GM12872 (cell line): ENCODE results near the gene ELFN1.
A peak's percentile ranks its signal among the peaks of the same experiment; 100 is the strongest.

Experiments used
- TF ChIP-seq, protein P1 (sequence below): IDR thresholded peaks from 3 replicates; pipeline ENCODE4 v1.5.1; 2011; ENCODE audit warnings: low read depth, mild to moderate bottlenecking, low read length, moderate library complexity; ENCODE audit not compliant: insufficient read depth

Gene ELFN1

DNA sequence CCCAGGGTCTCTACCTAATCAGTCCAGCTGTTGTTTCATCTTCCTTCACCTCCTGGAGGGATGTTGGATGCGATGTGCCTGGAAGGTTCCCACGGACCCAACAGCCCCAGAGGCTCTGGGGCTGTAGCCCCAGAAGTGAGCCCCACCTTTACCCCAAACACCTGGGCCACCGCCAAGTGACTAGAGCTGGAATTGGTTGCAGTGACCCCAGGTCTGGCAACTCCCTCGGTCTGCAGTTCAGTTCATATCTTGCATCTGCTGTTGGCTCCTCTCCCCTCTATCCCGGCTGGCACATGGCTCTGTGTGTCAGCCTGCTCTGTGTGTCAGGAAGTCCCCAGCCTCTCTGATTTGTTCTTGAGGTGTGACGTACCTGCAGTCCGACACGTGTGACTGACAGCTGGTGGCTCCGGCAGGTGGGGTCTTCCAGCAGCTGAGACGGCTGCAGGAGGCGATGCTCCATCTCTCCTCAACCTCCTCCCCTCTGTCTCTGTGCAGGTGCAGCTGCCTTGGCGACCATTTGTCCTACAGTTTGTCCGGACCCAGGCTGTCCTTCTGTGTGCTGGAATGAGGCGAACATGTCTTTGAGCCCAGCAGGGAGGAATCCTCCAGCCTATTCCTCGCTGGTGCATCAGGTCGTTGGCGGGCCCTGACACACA is 38.6 kb downstream of the ELFN1 start:
- TF ChIP-seq, protein P1, sequence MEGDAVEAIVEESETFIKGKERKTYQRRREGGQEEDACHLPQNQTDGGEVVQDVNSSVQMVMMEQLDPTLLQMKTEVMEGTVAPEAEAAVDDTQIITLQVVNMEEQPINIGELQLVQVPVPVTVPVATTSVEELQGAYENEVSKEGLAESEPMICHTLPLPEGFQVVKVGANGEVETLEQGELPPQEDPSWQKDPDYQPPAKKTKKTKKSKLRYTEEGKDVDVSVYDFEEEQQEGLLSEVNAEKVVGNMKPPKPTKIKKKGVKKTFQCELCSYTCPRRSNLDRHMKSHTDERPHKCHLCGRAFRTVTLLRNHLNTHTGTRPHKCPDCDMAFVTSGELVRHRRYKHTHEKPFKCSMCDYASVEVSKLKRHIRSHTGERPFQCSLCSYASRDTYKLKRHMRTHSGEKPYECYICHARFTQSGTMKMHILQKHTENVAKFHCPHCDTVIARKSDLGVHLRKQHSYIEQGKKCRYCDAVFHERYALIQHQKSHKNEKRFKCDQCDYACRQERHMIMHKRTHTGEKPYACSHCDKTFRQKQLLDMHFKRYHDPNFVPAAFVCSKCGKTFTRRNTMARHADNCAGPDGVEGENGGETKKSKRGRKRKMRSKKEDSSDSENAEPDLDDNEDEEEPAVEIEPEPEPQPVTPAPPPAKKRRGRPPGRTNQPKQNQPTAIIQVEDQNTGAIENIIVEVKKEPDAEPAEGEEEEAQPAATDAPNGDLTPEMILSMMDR: no peak

DNA sequence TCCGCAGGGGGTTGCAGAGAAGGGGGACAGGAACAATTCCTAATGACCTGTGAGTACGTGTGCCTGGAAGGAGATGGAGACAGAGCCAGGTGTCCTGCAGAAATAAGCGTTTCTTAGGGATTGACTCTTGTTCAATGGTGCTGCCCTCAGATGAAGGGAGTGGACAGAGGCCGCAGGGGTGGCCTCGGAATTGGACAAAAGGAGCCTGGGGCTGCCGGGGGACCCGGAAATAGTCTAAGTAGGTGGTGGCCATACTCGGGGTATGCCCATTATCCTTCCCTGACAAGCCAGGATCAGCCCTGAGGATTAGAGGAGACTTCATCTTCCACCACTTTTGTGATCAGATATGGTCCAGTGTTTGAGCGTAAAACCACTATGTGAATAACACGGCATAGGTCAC is 39.2 kb downstream of the ELFN1 start:
- TF ChIP-seq, protein P1: no peak

DNA sequence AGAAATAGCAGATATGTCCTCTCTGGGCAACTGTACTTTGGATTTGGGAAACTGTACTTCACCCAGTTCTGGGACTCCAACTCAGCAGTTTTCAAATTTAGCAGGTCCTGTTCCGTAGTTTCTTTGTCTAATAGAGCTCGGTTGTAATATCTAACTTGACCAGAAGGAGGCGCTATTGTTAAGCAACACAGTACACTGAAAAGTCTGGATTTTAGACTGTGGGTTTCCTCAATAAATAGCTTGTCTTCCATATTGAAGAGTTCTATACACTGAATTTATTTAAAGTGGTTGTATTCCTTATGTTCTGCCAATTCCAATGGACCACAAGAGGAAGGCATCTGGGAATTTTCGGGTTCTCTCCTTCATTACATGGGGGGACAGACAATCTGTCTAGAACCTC is 39.8 kb downstream of the ELFN1 start:
- TF ChIP-seq, protein P1: peak; percentile 37; the same call in 1 of the 3 replicates

DNA sequence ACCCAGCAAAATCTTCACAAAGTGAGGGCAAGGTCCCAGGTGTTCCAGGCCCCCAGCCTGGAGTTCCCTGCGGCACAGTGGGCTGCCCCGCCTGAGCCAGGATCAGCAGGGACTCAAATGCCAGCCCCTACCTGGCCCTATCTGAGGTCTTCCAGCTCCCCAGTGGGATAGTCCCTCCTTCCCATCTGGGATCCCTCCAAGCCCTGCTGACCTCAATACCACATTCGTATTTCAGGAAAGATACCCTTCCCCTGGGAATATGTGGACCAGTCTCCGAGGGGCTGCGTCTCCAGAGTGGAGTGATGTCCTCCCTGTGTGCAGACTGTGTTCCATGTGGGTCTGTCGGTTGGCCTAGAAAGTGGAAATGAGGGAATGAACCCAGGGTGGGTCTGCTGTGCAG is 40.9 kb downstream of the ELFN1 start:
- TF ChIP-seq, protein P1: no peak

DNA sequence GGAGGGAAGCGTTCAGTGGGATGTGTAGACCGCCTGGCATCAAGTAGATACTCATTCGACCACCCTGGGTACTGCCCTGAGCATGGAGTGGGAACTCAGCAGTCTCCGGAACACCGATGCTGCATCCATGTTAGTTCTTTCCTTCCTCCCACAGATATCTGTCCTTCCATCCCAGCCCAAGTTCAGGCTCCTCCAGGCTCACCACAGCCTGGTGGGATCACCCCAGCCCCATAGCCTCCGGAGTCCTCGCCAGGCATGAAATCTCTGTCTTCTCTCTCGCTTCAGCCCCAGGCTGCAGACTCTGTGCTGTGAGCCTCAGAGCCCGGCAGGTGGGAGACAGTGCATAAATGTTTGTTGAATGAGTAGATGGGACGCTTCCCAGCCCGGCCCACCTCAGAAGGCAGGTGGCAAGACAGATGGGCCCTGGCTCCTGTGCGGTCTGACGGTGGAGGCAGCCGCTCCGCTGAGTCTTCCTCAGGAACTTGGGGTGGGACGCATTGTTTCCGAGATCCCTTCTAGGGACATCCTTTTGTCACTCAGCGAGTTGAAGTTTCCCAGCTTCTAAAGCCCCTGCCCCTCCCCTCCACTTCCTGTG is 42.9 kb downstream of the ELFN1 start:
- TF ChIP-seq, protein P1: no peak

DNA sequence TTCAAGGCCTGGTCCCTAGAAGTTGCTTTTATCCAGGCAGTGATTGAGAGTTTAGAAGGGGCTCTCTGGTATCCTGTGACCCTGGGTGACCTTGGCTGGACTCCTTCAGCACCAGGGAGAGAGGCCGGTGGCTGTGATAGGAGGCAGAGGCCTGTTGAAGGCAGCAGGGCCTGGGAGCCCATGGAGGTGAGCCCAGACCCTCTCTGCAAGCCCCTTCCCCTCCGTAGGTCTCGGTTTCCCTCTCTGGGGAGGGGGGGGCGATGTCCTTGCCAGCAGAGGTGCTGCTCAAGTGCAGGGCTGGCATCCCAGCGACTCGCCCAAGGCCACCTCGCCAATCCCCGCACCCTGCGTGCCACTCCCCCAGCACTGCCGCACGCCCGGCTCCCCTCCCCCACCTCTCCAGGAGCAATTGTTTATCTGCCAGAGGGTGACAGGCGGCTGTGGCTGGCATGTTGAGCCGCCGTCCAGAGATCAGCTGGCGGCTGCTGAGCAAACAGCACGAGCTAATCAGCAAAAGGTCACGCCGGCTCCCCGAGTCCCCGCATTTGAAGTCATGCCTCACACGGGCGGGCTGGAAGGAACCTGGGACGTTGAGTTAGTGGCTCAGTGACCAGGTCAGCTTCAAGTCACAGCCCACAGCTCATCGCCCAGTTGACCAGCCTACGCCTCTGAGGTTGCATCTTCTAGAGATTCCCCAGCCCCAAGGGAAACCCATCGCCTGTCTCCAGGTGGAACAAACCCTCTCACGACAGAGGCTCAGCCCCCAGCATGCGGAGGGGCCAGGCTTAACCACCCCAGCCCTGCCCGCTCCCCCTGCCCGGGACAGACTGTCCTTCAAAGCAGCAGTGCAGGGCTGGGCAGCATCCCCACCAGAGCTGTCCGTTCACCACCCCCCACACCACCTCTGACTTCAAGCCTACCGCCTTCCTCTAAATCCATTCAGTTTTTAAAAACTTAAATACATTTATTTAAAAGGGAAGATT is 43.7 kb downstream of the ELFN1 start:
- TF ChIP-seq, protein P1: no peak
